ENCODE results near the gene DYNC1I2.

GRCh38 chr2:171726847-171727450 is 39.7 kb downstream of the DYNC1I2 start:
- TF ChIP-seq EZH2 (IDR thresholded peaks at IDR 0.05) (no peak), POLR2AphosphoS5 (IDR thresholded peaks at IDR 0.05; ENCODE audit: borderline replicate concordance, low read depth, low read length) (peak; percentile 50; the same call in 1 of the 2 replicates)
